ENCODE data around the gene CDT1. TPM values are rescaled to one million over a fixed set of nuclear protein-coding genes. Genes with fewer than 3 reads are reported as not detected.
"Not testable (repeated sequence)": the region's sequence is repeated elsewhere in the genome, so short reads cannot be mapped to it uniquely, and the experiment has no call there.

The CDT1 gene
- total RNA-seq, 3 donors from 2014 or later: 1.3 to 3.3 (median 3.2) TPM

- H3K9me3 ChIP-seq: no peaks in the 10 kb centered on the region
- H3K27me3 ChIP-seq: no peaks in the 10 kb centered on the region
- peak in 1 of 2 donors; percentile 64 for DNase-seq (ENCODE audit: low spot score in 2 of 2)
- H3K4me1 ChIP-seq: peaks cover 42 to 54% of the 10 kb centered on the region in 2 donors
- intact Hi-C loops (cut with DNase I; ENCODE audit: low total_unique reads): no loop called here
- peak overlapping the region; percentile 90 to 93 for H3K27ac ChIP-seq
- TF ChIP-seq POLR2AphosphoS5 (IDR thresholded peaks at IDR 0.05): no peak
- TF ChIP-seq CTCF (IDR thresholded peaks at IDR 0.05): no peak
- no peak for TF ChIP-seq POLR2A (IDR thresholded peaks at IDR 0.05)
- H3K36me3 ChIP-seq: no peaks in the 10 kb centered on the region
- peak overlapping the region in 2 of 3 donors; percentile 23 to 58 for H3K4me3 ChIP-seq
These were observed 35.4 kb upstream of the CDT1 start for GRCh38 chr16:88768071-88768783.

- Histone ChIP-seq H3K36me3 (no peaks in the 10 kb centered on the region), H3K27ac (peak overlapping the region; percentile 90 to 93), H3K27me3 (no peaks in the 10 kb centered on the region), H3K9me3 (no peaks in the 10 kb centered on the region), H3K4me3 (peak overlapping the region in 2 of 3 donors; percentile 34 to 58), H3K4me1 (peaks cover 34 to 57% of the 10 kb centered on the region in 2 donors)
- DNase-seq (ENCODE audit: low spot score in 2 of 2): peak in 1 of 2 donors; percentile 84
- TF ChIP-seq POLR2AphosphoS5 (IDR thresholded peaks at IDR 0.05): peak in 1 of 3 donors; percentile 40
- no peak for TF ChIP-seq POLR2A (IDR thresholded peaks at IDR 0.05)
- no peak for TF ChIP-seq CTCF (IDR thresholded peaks at IDR 0.05)
- intact Hi-C loops (cut with DNase I; ENCODE audit: low total_unique reads): no loop called here
These were observed 33.8 kb upstream of the CDT1 start for GRCh38 chr16:88769617-88770460.

GRCh38 chr16:88770461-88771293 lies 32.9 kb upstream of the CDT1 start:
- H3K27ac ChIP-seq: peak overlapping the region; percentile 90 to 93

GRCh38 chr16:88771294-88771772 lies 32.3 kb upstream of the CDT1 start:
- intact Hi-C loops (cut with DNase I; ENCODE audit: low total_unique reads): no loop called here
- DNase-seq (ENCODE audit: low spot score in 2 of 2): no peak
- Histone ChIP-seq H3K4me1 (peaks cover 33 to 52% of the 10 kb centered on the region in 2 donors), H3K36me3 (no peaks in the 10 kb centered on the region), H3K4me3 (peak overlapping the region in 2 of 3 donors; percentile 34 to 58), H3K27ac (peak overlapping the region; percentile 90 to 93), H3K27me3 (no peaks in the 10 kb centered on the region), H3K9me3 (no peaks in the 10 kb centered on the region)
- TF ChIP-seq CTCF (IDR thresholded peaks at IDR 0.05) (no peak), POLR2AphosphoS5 (IDR thresholded peaks at IDR 0.05) (no peak), POLR2A (IDR thresholded peaks at IDR 0.05) (no peak)

More at GRCh38 chr16:88770461-88771293, 32.9 kb upstream of the CDT1 start:
- intact Hi-C loops (cut with DNase I; ENCODE audit: low total_unique reads): no loop called here
- Histone ChIP-seq H3K36me3 (no peaks in the 10 kb centered on the region), H3K27me3 (no peaks in the 10 kb centered on the region), H3K9me3 (no peaks in the 10 kb centered on the region), H3K4me1 (peaks cover 33 to 56% of the 10 kb centered on the region in 2 donors), H3K4me3 (peak overlapping the region in 2 of 3 donors; percentile 34 to 58)
- peak in 1 of 2 donors; percentile 74 for DNase-seq (ENCODE audit: low spot score in 2 of 2)
- no peak for TF ChIP-seq POLR2A (IDR thresholded peaks at IDR 0.05)
- TF ChIP-seq POLR2AphosphoS5 (IDR thresholded peaks at IDR 0.05): peak in 1 of 3 donors; percentile 26
- TF ChIP-seq CTCF (IDR thresholded peaks at IDR 0.05): no peak

- Histone ChIP-seq H3K4me1 (peaks cover 33 to 52% of the 10 kb centered on the region in 2 donors), H3K27ac (peak overlapping the region; percentile 60 to 93)
- H3K27me3 ChIP-seq; H3K9me3 ChIP-seq; H3K36me3 ChIP-seq; H3K4me3 ChIP-seq; intact Hi-C loops (cut with DNase I; ENCODE audit: low total_unique reads); DNase-seq (ENCODE audit: low spot score in 2 of 2): not testable (repeated sequence)
These were observed 31.8 kb upstream of the CDT1 start for GRCh38 chr16:88771781-88772180.
